ES-I3 (cell line): ENCODE results near the gene MELK.
"Not testable (repeated sequence)": the region's sequence is repeated elsewhere in the genome, so short reads cannot be mapped to it uniquely, and the experiment has no call there.

ENCODE experiments used
- H3K36me3 ChIP-seq: 2 replicates; pipeline ENCODE4 v1.6.1; 2013; ENCODE audit warnings: mild to moderate bottlenecking, low read length, control low read depth, moderate library complexity; ENCODE audit not compliant: insufficient read depth
- H3K4me1 ChIP-seq: 2 replicates; pipeline ENCODE4 v1.6.1; 2013; ENCODE audit warnings: mild to moderate bottlenecking, control low read depth, low read length; ENCODE audit not compliant: insufficient read depth
- H3K9ac ChIP-seq: 2 replicates; pipeline ENCODE4 v1.6.1; 2013; ENCODE audit warnings: low read depth, mild to moderate bottlenecking, low read length, moderate library complexity
- H3K9me3 ChIP-seq: 2 replicates; pipeline ENCODE4 v1.6.1; 2013; ENCODE audit warnings: mild to moderate bottlenecking, low read length, moderate library complexity; ENCODE audit not compliant: control insufficient read depth, insufficient read depth

MELK gene

DNA sequence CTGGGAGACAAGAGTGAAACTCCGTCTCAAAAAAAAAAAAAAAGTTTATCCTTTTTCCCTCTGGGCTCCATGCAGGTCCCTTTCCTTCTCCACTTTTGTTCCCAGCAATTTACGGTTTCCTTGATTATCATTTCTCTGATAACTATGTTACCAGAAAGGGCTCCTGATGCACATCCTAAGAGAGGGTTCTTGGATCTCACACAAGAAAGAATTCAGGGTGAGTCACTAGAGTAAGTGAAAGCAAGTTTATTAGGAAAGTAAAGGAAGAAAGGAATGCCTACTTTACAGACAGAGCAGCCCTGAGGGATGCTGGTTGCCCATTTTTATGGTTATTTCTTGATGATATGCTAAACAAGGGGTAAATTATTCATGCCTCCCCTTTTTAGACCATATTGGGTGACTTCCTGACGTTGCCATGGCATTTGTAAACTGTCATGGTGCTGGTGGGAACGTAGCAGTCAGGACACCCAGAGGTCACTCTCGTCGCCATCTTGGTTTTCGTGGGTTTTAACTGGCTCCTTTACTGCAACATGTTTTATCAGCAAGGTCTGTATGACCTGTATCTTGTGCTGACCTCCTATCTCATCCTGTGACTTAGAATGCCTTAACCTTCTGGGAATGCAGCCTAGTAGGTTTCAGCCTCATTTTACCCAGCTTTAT is 13.5 kb upstream of the MELK start:
- no peaks in the 10 kb centered on the region for H3K9me3 ChIP-seq
- peaks cover 14% of the 10 kb centered on the region; the same call in 1 of the 2 replicates for H3K4me1 ChIP-seq
- no peaks in the 10 kb centered on the region for H3K36me3 ChIP-seq
- no peak overlapping the region for H3K9ac ChIP-seq

DNA sequence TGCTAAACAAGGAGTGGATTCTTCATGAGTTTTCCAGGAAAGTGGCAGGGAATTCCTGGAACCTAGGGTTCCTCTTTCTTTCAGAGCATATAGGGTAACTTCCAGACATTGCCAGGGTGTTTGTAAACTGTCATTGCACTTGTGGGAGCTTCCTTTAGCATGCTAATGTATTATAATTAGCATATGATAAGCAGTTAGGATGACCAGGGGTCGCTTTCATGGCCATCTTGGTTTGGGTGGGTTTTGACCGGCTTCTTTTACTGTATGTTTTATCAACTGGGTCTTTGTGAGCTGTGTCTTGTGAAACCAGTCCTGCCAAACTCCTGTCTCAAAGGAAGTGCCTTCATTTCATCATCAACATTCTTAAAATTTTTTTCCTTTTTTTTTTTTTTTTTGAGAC is 11.9 kb upstream of the MELK start:
- Histone ChIP-seq H3K9me3 (no peaks in the 10 kb centered on the region), H3K4me1 (peaks cover 12% of the 10 kb centered on the region; the same call in 1 of the 2 replicates), H3K36me3 (no peaks in the 10 kb centered on the region), H3K9ac (no peak overlapping the region)

DNA sequence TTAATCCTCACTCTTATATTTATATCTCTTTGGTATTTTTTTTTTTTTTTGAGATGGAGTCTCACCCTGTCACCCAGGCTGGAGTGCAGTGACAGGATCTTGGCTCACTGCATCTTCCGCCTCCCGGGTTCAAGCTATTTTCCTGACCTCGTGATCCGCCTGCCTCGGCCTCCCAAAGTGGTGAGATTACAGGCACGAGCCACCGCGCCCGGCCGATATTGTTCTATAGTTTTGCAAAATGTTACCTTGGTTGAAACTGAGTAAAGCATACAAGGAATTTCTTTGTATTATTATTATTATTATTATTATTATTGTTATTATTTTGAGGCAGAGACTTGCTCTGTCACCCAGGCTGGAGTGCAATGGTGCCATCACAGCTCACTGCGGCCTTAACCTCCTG is 9.9 kb upstream of the MELK start:
- not testable (repeated sequence) for H3K9ac ChIP-seq, H3K9me3 ChIP-seq, H3K36me3 ChIP-seq
- H3K4me1 ChIP-seq, result peaks cover 12% of the 10 kb centered on the region; the same call in 1 of the 2 replicates

DNA sequence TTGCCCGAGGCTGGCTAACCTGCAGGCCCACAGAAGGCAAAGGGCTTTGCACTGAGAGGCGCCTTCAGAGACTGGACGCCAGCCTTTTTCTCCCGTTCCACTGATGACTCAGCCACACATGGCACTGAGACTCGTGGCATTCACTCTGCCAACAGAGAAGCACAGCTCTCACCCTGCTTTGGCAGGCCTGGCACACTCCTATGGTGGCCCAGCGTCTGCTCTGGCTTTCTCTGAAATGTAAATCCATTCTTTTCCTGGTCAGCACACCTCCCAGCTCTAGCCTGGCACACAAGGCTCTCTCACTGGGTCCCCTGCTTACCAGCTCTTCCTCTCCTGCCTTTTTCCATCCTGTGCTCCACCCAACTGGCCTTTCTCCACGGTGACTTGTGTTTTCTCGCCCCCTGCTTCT is 5.9 kb upstream of the MELK start:
- Histone ChIP-seq H3K4me1 (no peaks in the 10 kb centered on the region; the same call in 1 of the 2 replicates), H3K9me3 (no peaks in the 10 kb centered on the region), H3K36me3 (no peaks in the 10 kb centered on the region), H3K9ac (no peak overlapping the region)

DNA sequence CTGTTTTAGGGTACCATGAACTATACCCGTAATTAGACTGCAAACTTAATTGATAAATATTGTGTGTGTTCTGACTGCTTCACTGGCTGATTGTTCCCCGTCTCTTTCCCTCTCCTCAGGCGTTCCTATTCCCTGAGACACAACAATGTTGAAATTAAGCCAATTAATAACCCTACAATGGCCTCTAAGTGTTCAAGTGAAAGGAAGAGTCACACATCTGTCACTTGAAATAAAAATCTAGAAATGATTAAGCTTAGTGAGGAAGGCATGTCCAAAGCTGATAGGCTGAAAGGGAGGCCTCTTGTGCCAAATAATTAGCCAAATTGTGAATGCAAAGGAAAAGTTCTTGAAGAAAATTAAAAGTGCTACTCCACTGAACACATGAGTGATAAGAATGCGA is 4.0 kb upstream of the MELK start:
- not testable (repeated sequence) for H3K36me3 ChIP-seq, H3K4me1 ChIP-seq, H3K9ac ChIP-seq

DNA sequence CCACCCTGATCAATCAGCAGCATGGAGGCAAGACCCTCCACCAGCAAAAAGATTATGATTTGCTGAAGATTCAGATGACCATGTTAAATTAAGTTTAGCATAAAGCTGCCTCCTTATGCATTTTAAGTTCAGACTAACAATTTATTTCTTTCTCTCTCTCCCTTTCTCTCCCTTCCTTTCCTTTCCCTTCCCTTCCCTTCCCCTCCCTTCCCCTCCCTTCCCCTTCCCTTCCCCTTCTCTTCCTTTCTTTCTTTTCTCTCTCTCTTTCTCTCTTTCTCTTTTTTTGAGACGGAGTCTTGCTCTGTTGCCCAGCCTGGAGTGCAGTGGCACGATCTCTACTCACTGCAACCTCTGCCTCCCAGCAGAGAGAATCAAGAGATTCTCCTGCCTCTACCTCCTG is 1.4 kb upstream of the MELK start:
- Histone ChIP-seq H3K9ac (no peak overlapping the region), H3K9me3 (no peaks in the 10 kb centered on the region), H3K4me1 (no peaks in the 10 kb centered on the region; the same call in 1 of the 2 replicates), H3K36me3 (no peaks in the 10 kb centered on the region)

More for the DNA sequence above, 4.0 kb upstream of the MELK start:
- H3K9me3 ChIP-seq, result not testable (repeated sequence)

DNA sequence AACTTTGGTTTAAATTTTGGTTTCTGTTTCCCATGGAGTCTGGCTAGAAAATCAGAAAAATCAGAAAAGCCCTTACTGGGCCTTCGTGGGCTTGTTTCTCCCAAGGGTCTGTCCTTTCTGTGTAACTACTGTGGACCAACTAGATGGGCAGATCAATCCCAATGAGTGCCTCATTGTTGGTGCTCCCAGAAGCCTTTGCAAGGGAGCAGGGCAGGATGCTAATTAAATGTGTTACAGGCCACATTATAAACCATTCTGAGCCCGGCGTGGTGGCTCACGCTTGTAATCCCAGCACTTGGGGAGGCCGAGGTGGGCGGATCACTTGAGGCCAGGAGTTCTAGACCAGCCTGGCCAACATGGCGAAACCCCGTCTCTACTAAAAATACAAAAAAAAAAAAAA is 1.4 kb downstream of the MELK start:
- not testable (repeated sequence) for H3K4me1 ChIP-seq, H3K9me3 ChIP-seq, H3K36me3 ChIP-seq
- H3K9ac ChIP-seq, result peak overlapping the region; percentile 98; the same call in 1 of the 2 replicates

DNA sequence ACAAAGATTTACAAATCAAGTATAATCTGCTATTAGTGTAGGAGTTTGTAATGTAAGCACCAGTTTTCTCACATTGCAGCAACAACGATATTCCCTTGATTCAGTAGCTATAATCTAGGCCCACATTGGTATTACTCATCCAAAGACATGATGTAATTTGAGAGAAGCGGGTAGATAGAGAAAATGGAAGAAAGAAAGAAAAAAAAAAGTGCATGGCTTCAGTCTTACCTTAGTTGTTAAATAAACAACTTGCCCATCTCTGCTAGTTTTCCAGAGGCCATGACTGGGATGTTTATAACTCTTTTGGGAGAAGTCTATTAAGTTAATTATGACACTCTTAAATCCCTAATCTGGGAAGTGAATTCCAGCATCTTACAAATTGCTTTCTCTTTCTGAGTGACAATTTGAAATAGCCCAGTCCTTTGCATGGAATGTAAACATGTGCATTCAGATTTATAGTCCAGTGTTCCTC is 2.8 kb downstream of the MELK start:
- H3K36me3 ChIP-seq, result no peaks in the 10 kb centered on the region
- H3K9ac ChIP-seq, result no peak overlapping the region

DNA sequence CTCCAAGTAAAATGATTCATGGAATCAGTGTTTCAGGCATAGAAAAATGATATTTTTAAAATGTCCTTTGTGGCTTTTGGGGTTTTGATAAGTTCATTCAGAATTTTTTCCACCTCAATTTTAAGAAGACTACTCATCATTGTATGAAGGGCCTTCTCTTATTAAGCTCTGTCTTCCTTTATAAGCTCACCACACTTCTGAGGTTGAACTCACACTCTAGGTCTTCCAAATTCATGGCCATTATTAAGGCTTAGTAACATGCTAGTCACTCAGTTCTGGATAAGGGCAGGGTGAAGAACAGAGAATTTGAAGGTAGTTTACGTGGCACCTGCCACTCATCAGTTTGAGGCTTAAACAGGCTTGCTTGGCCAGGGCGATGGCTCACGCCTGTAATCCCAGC is 4.2 kb downstream of the MELK start:
- Histone ChIP-seq H3K9me3 (no peaks in the 10 kb centered on the region), H3K36me3 (no peaks in the 10 kb centered on the region), H3K9ac (no peak overlapping the region), H3K4me1 (no peaks in the 10 kb centered on the region)

More for the DNA sequence above, 2.8 kb downstream of the MELK start:
- no peaks in the 10 kb centered on the region for H3K4me1 ChIP-seq
- no peaks in the 10 kb centered on the region for H3K9me3 ChIP-seq

DNA sequence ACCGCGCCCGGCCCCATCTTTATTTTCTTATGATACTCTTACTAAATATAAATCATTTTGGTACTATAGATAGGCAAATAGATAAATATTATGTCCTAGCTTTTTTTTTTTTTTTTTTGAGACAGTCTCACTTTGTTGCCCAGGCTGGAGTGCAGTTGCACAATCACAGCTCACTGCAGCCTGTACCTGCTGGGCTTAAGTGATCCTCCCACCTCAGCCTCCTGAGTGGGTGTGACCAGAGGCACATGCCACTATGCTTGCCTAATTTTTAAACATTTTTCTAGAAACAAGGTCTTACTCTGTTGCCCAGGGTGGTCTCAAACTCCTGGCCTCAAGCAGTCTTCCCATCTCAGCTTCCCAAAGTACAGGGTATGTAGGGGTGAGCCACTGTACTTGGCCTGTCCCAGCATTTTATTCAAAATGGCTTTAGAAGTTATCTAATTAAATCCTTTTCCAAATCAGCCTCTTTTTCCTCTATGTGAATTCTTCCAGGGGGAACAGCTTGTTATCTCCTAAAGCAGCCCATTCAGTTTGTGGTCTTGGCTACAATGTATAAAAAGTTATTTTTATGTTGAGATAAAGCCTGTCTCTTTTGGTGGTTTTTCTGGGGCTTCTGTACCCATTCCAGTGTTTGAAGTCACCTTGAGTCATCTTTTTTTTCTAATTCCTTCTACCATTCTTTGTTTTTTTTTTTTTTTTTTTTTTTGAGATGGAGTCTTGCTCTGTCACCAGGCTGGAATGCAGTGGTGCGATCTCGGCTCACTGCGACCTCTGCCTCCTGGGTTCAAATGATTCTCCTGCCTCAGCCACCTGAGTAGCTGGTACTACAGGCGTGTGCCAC is 12.1 kb downstream of the MELK start:
- Histone ChIP-seq H3K4me1 (no peaks in the 10 kb centered on the region), H3K9ac (no peak overlapping the region), H3K9me3 (no peaks in the 10 kb centered on the region), H3K36me3 (peaks cover 7% of the 10 kb centered on the region)

DNA sequence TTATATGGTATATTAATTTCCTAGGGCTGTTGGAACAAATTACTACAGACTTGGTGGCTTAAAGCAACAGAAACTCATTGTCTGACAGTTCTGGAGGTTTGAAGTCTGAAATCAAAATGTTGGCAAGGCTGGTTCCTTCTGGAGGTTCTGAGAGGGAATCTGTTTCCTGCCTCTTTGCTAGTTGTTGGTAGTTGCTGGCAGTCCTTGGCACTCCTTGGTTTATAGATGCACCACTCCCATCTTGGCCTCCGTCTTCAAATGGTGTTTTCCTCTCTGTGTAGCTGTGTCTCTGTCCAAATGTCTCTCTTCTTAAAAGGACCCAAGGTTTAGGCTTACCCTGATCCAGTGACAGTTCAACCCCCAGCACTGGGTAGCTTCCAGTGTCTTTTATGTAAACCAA is 17.5 kb downstream of the MELK start:
- Histone ChIP-seq H3K9me3 (no peaks in the 10 kb centered on the region), H3K9ac (no peak overlapping the region), H3K4me1 (no peaks in the 10 kb centered on the region), H3K36me3 (peaks cover 27% of the 10 kb centered on the region)

DNA sequence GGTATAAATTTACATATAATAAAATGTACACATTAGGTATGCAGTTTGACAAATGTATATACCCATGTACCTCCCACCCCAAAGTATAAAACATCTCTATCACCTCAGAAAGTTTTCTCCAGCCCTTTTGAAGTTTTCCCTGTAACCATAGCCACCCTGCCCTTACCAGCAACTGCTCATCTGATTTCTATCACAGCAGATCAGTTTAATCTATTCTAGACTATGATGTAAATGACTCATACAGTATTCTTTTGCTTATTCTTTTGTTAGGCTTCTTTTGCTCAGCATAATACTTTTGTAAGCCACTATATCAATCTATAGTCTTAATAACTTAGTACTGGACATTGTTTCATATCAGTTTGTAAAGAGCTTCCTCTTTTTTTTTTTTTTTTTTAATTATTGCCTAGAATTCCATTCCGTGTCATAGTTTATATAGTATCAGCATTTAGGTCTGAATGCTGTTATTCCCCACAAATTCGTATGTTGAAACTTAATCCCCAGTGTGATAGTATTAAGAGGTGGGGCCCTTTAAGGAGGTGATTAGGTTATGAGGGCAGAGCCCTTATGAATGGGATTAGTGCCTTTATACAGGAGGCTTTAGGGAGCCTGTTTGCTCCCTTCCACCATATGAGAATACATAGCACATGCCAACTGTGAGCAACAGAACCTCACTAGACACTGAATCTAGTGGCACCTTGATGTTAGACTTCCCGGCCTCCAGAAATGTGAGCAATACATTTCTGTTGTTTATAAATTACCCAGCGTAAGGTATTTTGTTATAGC is 20.3 kb downstream of the MELK start:
- no peaks in the 10 kb centered on the region for H3K9me3 ChIP-seq
- H3K9ac ChIP-seq, result no peak overlapping the region
- no peaks in the 10 kb centered on the region for H3K4me1 ChIP-seq
- H3K36me3 ChIP-seq, result peaks cover 31% of the 10 kb centered on the region

DNA sequence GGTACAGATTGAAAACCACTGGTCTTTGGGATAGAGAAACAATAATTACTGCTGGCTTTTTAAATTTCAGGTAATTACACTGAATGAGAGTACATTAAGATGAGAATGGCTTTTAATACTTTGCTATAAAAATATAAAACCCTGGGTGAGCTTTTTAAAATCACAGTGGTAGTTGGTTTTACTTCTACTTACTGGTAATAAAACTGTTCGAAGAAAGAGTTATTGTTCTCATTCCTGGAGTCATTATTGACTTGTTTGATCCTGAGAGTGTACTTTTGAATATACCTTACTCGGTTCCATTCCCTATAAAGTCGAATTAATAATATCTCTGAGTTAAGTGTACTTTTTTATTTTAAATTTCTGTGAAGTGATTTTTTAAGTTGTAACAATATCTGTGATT is 21.5 kb downstream of the MELK start:
- Histone ChIP-seq H3K9ac (no peak overlapping the region), H3K9me3 (no peaks in the 10 kb centered on the region), H3K36me3 (peaks cover 30% of the 10 kb centered on the region)

DNA sequence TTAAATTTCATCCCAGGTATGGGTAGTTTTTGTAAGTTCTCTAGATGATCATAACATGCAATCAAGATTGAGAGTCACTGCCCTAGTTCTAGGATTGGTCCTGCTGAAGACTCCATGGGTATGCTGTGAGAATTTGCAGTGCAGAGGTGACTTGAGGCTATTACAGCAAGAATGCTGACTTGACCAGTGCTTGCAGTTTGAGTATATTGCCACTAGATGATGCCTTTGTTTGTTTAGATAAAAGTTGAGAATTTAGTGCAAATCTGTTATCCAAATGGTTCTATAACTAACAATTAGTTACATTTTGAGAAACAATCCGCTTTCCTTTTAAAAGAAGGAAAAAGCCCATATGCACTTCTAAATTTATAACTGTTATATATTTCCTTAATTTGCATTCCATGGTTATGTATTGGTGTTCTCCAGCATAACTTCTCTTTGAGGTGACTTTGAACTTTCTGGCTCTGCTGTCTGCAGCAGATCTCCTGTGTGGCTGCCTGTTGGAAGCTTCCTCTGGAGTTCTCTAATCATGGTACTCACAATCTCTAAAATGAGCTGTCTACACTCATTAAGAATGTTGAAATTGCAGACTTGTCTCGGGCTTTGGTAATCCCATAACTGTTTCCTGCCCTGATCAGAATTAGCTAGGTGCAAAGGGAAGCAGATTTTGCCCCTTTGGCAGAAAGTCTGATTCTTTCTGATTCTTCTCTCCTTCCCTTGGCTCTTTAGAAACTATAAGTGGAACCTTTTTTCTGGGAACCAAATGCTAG is 24.9 kb downstream of the MELK start:
- H3K9ac ChIP-seq, result no peak overlapping the region

More for the DNA sequence above, 21.5 kb downstream of the MELK start:
- no peaks in the 10 kb centered on the region for H3K4me1 ChIP-seq

More for the DNA sequence above, 24.9 kb downstream of the MELK start:
- no peaks in the 10 kb centered on the region for H3K9me3 ChIP-seq
- peaks cover 21% of the 10 kb centered on the region for H3K36me3 ChIP-seq
- H3K4me1 ChIP-seq, result no peaks in the 10 kb centered on the region
